Cardiac septum (tissue), 1 donor: ENCODE results near the gene TRANK1. TPM values are rescaled to one million over a fixed set of nuclear protein-coding genes. Genes with fewer than 3 reads are reported as not detected.
"Not testable (repeated sequence)": the region's sequence is repeated elsewhere in the genome, so short reads cannot be mapped to it uniquely, and the experiment has no call there.

ENCODE experiments used
- DNase-seq: peaks from one replicate; pipeline ENCODE4 v3.0.0-alpha.2; 2020; ENCODE audit warnings: low spot score
- intact Hi-C: fragments of 100-400 bp; cut with DNase I; formaldehyde crosslinking; loops from one replicate; pipeline ENCODE4 v1.14.0; 2022
- total RNA-seq: library from RNA; stranded (reverse); fragmentation: NEBNext Ultra II Directional; extraction: Animal tissue kit (Norgen Biotek cat#: 25700); gene quantifications from one replicate; pipeline ENCODE4 v1.2.1, GENCODE V29; 2021
- donor health status: DM: no; HTN: no; CAD: no.

The TRANK1 gene
- total RNA-seq, 1 donor from 2014 or later, result 6.3 TPM

DNA sequence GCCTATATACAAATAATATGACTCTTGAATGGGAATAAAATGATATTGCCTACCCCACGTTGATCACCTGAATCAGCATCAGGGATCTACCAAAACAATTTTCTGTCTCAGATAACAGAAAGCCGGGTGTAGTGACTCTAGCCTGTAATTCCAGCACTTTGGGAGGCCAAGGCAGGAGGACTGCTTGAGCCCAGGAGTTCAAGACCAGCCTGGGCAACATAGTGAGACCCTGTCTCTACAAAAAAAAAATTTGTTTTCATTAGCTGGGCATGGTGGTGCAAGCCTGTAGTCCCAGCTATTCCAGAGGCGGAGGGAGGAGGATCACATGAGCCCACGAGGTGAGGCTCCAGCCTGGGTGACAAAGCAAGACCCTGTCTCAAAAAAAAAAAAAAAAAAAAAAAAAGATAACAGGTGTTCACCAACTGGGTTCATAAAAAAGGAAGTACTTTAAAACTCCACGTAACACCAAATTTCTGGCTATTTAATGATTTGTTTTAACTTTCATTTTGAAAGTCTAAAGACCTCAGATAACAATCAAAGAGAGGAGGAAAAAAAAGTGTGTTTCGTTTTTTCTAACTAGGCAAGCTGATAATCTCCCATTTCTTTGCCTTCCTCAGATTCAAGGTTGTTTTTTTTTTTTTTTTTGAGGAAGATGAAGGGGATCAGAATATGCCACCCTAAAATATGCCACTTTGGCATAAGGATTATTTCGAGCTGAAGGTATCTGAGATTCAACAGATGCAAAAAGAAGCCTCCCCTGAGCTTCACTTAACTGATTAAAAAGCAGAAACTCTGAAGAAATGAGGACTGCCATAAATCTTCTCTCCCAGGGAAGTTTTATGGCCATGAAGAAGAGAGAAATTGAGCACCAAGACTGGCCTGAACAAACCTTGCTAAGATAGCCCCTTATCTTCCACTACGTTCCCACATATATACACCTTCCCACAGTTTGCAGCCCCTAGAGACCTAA lies 44.1 kb downstream of the TRANK1 start:
- no peak for DNase-seq
- intact Hi-C loops, result loop anchor here (10.0 kb wide), 1 partner anchor 314 kb away; no protein-coding TSS in a partner anchor

DNA sequence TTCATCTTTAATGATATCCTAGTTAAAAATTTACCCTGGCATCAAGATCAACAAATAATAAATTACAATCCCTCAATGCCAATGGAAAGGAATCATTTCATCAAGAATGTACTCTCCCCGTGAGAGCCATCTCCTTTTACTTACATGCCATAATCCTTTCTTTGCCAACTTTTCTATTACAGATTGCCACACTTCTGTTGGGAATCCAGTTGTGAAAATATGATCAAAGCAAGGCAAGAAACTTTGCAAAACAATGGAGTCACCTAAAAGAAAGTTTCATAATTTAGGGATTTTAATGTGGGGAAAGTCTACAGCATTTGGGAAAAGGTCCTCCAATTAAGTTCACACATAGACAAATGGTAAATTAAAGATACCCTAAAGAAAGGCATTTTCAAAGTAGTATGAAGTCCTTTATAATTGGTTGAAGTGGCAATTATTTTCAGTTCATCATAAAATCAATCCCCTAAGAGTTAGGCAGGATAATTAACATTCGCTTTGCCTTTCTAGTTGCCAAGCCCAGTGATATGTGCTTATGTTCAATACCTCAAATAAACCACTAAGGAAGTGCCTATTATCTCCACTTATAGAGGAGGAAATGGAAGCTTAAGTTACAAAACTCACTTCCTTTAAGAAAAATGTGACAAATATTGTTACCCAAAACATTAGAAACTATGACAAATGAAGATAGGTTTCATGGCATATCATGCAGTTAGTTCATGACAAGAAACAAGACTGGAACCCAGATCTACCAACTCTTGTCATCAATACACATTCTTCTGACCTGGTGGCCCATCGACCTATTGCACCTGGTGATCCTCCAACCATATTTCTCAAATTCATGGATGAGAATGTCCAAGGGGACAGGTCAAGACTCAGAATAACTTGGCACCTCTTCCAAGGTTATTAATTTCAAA lies 49.1 kb downstream of the TRANK1 start:
- intact Hi-C loops, result no loop called here

DNA sequence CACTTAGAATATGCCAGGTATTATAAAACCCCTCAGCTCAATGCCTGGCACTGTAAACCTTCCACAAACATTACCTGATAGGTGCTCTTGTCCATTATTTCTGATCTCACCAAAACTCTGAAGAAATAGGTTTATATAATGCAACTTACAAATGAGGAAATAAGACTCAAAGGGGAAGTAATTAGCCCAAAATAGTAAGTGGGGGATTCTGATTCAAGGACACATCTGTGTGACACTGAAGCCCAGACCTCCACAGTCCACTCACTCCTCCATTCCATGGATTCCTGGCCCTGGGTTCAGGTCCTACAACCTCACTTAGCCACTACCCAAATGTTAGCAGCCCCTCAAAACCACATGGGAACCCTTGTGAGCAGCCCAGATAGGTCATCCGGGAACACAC lies 49.9 kb downstream of the TRANK1 start:
- DNase-seq, result no peak
- intact Hi-C loops, result no loop called here

More for the DNA sequence above, 49.1 kb downstream of the TRANK1 start:
- no peak for DNase-seq

DNA sequence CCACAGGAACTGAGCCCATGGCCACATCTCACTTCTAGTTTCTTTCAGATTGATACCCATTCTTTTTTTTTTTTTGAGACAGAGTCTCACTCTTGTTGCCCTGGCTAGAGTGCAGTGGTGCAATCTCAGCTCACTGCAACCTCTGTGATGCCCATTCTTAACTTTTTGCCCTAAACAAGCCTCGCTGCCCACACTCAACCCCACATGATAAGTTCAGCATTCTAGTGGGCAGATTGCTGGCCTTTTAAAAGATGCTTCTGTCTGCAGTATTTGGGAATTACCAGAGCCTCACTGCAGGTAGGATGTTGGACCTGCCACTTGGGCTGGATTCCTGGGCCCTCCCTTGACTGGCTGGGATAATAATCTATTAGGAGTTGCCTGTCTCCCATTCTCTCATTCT lies 51.0 kb downstream of the TRANK1 start:
- DNase-seq, result no peak
- intact Hi-C loops, result no loop called here

DNA sequence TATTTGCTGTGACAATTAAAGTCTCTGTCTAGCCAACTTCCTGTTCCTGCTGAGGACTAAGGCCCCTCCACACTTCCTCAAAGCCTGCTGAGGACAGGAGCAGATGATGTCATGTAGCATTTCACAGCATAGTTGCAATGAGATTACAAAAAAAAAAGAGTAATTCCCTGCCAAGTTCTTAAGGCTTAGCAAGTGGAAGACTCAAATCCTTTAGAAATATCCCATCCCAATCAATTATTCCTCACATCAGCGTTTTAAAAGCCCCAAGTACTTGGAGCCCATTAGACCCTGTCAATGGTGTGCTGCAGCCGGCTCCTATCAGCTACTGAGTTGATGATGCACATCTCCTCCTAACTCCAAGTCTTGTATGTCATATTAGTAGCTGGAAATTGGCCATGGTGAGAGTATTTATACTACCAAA lies 51.7 kb downstream of the TRANK1 start:
- intact Hi-C loops, result no loop called here
- no peak for DNase-seq

DNA sequence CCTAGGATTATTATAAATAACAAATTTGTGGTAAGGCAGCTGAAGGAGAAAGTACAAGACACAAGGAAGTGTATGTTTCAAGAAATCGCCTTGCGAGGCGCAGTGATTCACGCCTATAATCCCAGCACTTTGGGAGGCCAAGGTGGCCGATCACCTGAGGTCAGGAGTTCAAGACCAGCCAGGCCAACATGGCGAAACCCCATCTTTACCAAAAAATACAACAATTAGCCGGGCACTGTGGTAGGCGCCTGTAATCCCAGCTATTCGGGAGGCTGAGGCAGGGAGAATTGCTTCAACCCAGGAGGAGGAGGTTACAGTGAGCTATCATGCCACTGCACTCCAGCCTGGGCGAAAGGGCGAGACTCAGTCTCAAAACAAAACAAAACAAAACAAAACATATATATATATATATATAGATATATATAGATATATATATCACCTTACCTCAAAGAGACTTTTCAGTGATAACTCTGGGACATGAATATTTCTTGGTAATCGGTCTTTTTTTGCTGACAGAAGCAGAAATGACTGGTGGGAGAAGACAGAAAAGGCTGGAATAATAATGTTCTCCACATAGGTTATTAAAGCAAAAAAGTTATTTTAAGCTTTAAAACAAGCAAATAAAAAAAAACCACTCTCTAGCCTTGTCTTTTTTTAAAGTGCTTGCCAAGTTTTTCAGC lies 52.3 kb downstream of the TRANK1 start:
- intact Hi-C loops, result no loop called here
- DNase-seq, result no peak

DNA sequence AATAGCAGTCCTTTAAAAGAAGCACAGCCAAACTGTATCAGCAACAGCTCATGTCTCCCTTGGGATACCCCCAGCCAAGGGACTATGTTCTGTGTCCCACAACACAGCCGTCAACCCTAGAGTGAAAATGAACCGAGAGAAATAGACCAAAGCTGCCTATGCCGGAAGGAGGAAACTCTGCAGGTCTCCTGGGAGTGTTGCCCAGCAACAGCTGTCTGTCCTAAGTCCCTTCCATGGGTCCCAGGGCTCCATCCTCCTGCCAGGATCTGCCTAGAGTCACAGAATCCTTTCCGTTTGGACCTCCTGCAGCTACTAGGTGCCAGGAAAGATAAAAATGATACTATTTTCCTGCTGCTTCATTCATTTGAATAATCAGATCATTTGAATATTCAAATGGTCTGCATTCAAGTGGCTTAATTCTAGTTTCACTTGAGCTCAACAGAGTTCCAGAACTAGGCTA lies 53.1 kb downstream of the TRANK1 start:
- no peak for DNase-seq
- intact Hi-C loops, result no loop called here

DNA sequence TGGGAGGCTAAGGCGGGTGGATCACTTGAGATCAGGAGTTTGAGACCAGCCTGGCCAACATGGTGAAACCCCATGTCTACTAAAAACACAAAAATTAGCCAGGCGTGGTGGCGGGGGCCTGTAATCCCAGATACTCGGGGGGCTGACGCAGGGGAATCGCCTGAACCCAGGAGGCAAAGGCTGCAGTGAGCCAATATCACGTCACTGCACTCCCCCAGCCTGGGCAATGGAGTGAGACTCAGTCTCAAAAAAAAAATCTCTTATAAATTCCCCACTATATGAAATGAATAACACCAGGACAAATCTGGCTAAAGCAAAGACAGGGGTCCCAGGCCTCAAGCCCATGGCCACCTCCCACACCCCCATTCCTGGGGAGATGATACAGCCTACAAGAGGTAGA lies 53.8 kb downstream of the TRANK1 start:
- intact Hi-C loops, DNase-seq: not testable (repeated sequence)

DNA sequence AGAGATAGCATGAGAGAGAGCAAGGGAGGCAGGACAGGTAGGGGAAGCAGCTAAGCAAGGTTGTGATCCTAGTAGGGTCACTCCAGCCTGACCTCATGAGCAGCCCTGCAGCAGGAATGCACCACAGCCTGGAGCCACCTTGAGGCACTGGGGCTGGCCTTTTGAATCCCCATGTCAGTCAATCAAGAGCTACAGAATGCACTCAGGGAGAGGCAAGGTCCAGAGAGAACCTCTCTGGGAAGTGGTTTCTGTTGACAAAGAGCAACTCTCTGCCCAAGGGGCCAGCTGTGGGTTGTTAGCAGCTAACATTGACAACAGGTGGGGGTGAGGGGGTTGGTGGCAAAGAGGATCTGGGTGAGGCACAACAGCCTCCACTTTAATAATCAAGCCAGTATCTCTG lies 54.6 kb downstream of the TRANK1 start:
- intact Hi-C loops, result no loop called here
- no peak for DNase-seq

DNA sequence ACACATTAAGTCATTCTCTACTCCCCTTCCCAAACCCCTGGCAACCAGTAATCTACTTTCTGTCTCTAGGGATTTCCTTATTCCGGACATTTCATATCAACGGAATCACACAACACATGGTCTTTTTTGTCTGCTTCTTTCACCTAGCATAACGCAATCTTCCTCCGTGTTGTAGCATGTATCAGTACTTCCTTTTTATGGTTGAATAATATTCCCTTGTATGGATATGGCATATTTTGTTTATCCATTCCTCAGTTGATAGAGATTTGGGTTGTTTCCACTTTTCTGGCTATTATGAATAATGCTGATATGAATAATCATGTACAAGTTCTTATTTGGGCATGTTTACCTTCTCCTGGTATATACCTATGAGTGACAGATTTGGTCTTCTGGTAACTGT lies 63.1 kb downstream of the TRANK1 start:
- intact Hi-C loops, result no loop called here
- DNase-seq, result no peak

DNA sequence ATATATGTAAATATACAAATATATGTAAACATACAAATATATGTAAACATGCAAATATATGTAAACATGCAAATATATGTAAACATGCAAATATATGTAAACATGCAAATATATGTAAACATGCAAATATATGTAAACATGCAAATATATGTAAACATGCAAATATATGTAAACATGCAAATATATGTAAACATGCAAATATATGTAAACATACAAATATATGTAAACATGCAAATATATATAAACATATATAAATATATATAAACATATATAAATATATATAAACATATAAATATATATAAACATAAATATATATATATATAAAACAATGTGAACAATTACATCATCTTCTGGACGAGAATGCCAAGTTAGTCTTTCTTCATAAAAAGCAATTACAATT lies 65.0 kb downstream of the TRANK1 start:
- intact Hi-C loops, DNase-seq: not testable (repeated sequence)

DNA sequence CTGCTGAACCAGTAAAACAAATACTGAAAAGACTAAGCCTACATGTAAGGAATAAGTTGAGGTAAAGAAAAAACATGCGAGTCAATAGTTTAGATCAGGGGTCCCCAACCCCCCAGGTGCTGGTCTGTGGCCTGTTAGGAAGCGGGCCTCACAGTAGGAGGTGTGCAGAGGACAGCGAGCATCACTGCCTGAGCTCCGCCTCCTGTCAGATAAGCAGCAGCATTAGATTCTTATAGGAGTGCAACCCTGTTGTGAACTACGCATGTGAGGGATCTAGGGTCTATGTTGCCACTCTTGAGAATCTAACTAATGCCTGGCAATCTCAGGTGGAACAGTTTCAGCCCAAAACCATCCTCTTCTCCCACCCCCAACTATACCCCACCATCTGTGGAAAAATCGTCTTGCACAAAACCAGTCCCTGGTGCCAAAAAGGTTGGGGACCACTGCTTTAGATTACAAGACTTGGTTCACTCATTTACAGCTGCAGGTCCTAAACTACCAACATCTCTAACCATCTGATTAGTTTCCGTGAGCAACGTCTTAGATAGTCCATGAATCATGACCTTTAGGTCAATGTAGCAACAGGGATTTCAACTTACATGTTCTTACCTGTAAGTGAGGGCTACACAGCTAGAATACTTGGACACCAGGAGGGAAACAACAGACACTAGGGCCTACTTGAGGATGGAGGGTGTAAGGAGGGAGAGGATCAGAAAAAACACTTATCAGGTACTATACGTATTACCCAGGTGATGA lies 66.7 kb downstream of the TRANK1 start:
- DNase-seq, result no peak
- intact Hi-C loops, result no loop called here

DNA sequence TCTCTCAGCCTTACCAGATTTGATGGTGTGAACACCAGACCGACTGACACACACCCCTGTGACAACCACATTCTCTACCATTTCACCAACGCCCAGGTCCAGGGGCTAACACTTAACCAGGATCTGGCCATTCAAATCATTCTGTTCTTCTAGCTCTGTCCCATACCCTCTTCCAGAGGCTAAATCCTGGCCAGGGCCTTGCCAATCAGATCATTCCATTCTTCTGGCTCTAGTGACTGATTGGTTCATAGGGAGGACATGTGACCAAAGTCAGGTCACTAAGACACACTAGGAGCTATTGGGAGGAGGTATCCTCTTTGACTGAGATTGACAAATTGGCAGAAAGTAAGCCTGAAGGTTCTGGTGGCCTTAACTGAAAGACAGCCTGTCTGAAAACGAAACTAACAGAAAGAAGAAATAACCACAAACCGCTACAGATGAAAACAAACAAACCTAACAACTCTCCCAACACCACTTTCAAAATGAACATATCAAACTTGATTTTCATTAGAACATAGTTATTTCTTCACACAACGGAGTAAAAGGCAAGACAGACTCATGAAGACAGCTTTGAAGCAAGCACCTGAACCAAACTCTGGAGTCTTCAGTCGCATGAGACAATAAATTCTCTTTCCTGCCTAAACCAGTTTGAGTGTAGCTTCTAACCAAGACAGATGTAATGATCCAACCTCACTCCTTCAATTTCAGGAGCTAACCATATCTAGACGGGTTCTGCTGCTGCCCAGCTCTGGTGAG lies 68.5 kb downstream of the TRANK1 start:
- intact Hi-C loops, result no loop called here
- DNase-seq, result no peak

DNA sequence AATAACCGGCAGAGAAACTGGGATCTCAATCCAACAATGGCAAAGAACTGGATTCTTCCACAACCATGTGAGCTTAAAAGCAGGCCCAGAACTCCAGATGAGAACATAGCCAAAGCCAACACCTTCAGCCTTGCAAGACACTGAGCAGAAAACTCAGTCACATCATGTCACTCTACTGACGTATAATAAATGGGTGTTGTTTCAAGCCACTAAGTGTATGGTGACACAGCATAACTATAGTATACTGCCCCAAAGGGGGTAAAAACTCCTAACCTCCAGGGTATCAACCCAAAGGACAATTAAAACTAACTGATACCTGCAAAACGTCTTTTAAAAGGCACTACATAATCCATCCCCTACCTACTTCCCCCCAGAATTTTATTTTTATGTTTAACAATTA lies 69.5 kb downstream of the TRANK1 start:
- intact Hi-C loops, result no loop called here
- DNase-seq, result no peak

DNA sequence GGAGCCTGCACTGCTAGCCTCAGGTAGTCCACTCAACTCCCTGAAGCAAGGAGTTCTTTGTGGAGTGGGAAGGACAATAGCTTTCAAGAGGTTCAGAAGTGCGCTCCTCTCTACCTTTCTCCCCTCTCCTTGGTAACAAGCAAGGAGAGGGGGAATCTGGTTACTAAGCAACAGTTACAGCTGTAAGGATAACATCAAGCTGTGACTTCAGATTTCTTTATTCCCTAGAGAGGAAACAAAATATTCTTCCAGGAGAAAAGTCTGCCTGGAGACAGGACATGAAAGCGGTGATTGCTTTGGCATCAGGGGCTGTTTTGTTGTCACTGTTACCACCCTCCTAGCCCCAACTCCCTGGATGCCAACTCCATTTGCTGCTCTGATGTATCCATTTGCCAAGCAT lies 70.4 kb downstream of the TRANK1 start:
- DNase-seq, result no peak
- intact Hi-C loops, result no loop called here

DNA sequence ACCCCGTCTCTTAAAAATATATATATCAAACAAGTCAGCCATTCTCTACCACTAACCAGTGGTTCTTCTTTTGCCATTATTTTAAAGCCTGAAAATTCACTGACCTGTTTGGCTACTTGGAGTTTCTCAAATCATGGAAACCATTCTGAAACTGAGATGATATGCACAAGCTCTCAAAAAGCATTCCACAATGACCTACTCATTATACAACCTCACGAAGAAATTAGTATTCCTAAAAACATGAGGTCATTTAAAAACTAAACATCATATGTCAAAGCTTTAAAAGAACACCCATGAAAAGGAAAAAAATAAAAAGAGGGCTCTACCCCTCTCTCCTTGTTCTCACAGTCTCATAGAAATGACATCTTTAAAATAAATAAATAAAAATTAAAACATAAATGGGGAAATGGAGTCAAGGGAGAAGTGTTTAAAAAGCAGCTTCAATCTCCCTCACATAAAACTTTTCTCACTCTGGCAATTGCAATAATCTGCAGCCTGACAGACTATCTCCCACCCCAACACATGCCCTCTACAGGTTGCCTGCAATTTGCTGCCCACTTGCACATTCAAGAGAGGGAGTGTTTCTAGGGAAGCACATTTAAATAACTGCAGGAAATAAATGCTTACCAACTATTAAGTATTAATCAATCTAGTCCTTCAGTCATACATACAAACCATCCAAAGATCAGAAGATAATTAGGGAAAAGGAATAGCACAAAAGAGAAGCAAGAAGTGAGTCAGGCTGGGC lies 73.3 kb downstream of the TRANK1 start:
- no peak for DNase-seq
- intact Hi-C loops, result no loop called here

DNA sequence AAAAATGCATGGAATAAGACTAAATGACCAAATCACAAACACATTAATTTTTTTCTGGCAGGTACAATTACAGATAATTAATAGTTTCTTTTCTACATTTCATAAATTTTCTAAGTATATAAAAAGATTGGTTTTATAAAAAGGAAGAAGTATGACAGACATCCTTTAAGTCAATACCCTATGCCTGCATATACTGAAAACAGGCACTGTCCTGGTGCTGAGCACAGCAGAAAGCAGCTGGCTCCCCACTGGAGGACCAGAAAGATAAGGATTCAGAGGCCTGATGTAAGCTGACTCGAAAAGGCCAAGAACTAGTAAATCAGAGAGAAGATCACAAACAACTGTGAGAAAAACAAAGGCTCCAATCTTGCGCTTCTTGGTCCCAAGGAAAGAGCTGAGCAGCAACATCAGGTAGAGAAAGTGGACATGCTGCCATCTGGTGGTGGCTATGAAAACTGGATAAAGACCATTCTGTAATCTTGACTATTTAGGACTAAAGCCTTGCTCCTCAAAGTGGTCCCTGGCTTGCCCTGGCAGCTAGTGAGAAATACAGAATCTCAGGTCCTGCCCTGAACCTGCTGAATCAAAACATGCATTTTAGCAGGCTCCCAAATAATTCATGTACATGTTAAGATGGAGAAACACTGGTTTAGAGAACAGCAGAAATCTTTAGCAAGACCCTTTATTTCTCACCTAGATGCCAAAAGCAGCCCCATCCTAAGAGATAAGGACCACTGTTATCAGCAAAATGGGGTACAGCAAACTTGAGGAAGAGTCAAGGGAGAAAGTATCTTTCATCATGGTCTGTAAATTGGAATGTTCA lies 76.0 kb downstream of the TRANK1 start:
- intact Hi-C loops, result loop anchor here (2.0 kb wide), 1 partner anchor 140 kb away; no protein-coding TSS in a partner anchor
- DNase-seq, result no peak
